EH (cell line): ENCODE results near the gene SGO2.
A peak's percentile ranks its signal among the peaks of the same experiment; 100 is the strongest.
"Not testable (repeated sequence)": the region's sequence is repeated elsewhere in the genome, so short reads cannot be mapped to it uniquely, and the experiment has no call there.

Experiments
- DNase-seq: peaks from one replicate; pipeline ENCODE4 v3.0.0-alpha.2; 2015; ENCODE audit warnings: low read depth

The SGO2 gene

GRCh38 chr2:200596774-200597570, 71.0 kb downstream of the SGO2 start:
- no peak for DNase-seq

GRCh38 chr2:200599206-200599605, 73.2 kb downstream of the SGO2 start:
- no peak for DNase-seq

- peak; percentile 68 for DNase-seq
Observed at GRCh38 chr2:200600549-200601225, 74.7 kb downstream of the SGO2 start.

- no peak for DNase-seq
Observed at GRCh38 chr2:200602584-200602983, 76.6 kb downstream of the SGO2 start.

- DNase-seq = peak; percentile 75
Observed at GRCh38 chr2:200603972-200604371, 78.0 kb downstream of the SGO2 start.

GRCh38 chr2:200604571-200605255, 78.7 kb downstream of the SGO2 start:
- peak; percentile 58 for DNase-seq

- DNase-seq = no peak
Observed at GRCh38 chr2:200608341-200609027, 82.5 kb downstream of the SGO2 start.

- DNase-seq = peak; percentile 95
Observed at GRCh38 chr2:200609028-200609614, 83.1 kb downstream of the SGO2 start.

- DNase-seq = not testable (repeated sequence)
Observed at GRCh38 chr2:200610217-200610616, 84.2 kb downstream of the SGO2 start.

GRCh38 chr2:200613692-200614091, 87.7 kb downstream of the SGO2 start:
- peak; percentile 53 for DNase-seq

GRCh38 chr2:200614249-200614648, 88.2 kb downstream of the SGO2 start:
- DNase-seq = peak; percentile 69

GRCh38 chr2:200615247-200615646, 89.2 kb downstream of the SGO2 start:
- peak; percentile 89 for DNase-seq

- peak; percentile 65 for DNase-seq
Observed at GRCh38 chr2:200616193-200616592, 90.2 kb downstream of the SGO2 start.

- no peak for DNase-seq
Observed at GRCh38 chr2:200616656-200617055, 90.6 kb downstream of the SGO2 start.

- DNase-seq = no peak
Observed at GRCh38 chr2:200617156-200618053, 91.4 kb downstream of the SGO2 start.

GRCh38 chr2:200618054-200618419, 92.0 kb downstream of the SGO2 start:
- no peak for DNase-seq

GRCh38 chr2:200618590-200619021, 92.6 kb downstream of the SGO2 start:
- DNase-seq = peak; percentile 67

- DNase-seq = no peak
Observed at GRCh38 chr2:200619279-200619678, 93.3 kb downstream of the SGO2 start.

GRCh38 chr2:200620606-200621390, 94.8 kb downstream of the SGO2 start:
- no peak for DNase-seq

- no peak for DNase-seq
Observed at GRCh38 chr2:200622106-200622505, 96.1 kb downstream of the SGO2 start.
